H1 (cell line): ENCODE data around the gene ANXA2. TPM values are rescaled to one million over a fixed set of nuclear protein-coding genes. Genes with fewer than 3 reads are reported as not detected.

Experiments used
- CTCF ChIA-PET: fragments of 300-600 bp; sonication (Branson Sonifier 250); formaldehyde crosslinking; loops from one replicate; lab custom pipeline; 2021; ENCODE audit not compliant: partially characterized antibody; lab: Charles Lee
- POLR2A ChIA-PET: fragments of 300-600 bp; sonication (Branson Sonifier 250); formaldehyde crosslinking; loops from one replicate; lab custom pipeline; 2021; ENCODE audit warnings: inconsistent platforms; ENCODE audit not compliant: partially characterized antibody; lab: Charles Lee
- DNase-seq, 2 experiments: peaks; one replicate each; pipeline versions ENCODE4 v3.0.0 to v3.0.0-alpha.2; 2010 to 2022; ENCODE audit warnings: low spot score in 2 of 2, low read depth in 1 of 2, mixed read lengths in 1 of 2
- FAIRE-seq: peaks from 2 replicates; lab custom pipeline; 2011; peaks lifted over from hg19 to GRCh38; lab: Jason Lieb, UNC
- H2AFZ ChIP-seq: 2 replicates; pipeline ENCODE4 v1.8.1; 2012; ENCODE audit warnings: low read length, inconsistent platforms
- H2AK5ac ChIP-seq: 2 replicates; pipeline ENCODE4 v1.6.1; 2013; ENCODE audit warnings: low read depth, low read length
- H2BK120ac ChIP-seq: replicated peaks from 2 replicates; pipeline ENCODE3; 2013; ENCODE audit warnings: low read depth, low read length, inconsistent platforms
- H2BK12ac ChIP-seq: 2 replicates; pipeline ENCODE4 v1.6.1; 2013; ENCODE audit warnings: low read depth, low read length
- H2BK15ac ChIP-seq: 2 replicates; pipeline ENCODE4 v1.6.1; 2013; ENCODE audit warnings: low read length
- H2BK20ac ChIP-seq: 2 replicates; pipeline ENCODE4 v1.6.1; 2013; ENCODE audit warnings: low read length
- H2BK5ac ChIP-seq: 2 replicates; pipeline ENCODE4 v1.6.1; 2013; ENCODE audit warnings: low read depth, low read length
- H3K14ac ChIP-seq: 2 replicates; pipeline ENCODE4 v1.6.1; 2013; ENCODE audit warnings: inconsistent platforms; ENCODE audit not compliant: insufficient read length
- H3K18ac ChIP-seq: 2 replicates; pipeline ENCODE4 v1.6.1; 2013; ENCODE audit warnings: low read length; ENCODE audit errors: extremely low read depth
- H3K23ac ChIP-seq: 2 replicates; pipeline ENCODE4 v1.6.1; 2013; ENCODE audit warnings: inconsistent platforms; ENCODE audit not compliant: insufficient read length
- H3K23me2 ChIP-seq: 2 replicates; pipeline ENCODE4 v1.6.1; 2013; ENCODE audit warnings: low read depth, low read length
- H3K27ac ChIP-seq: 2 replicates; pipeline ENCODE4 v1.6.1; 2011; ENCODE audit warnings: low read depth, low read length, inconsistent platforms
- H3K27me3 ChIP-seq, 4 experiments: replicated peaks in 1 of 4; 1 replicate in 1 of 4; 2 replicates in 3 of 4; pipeline versions ENCODE4 v1.6.1 to v1.8.1; 2011 to 2013; ENCODE audit warnings: low read length in 3 of 4, mild to moderate bottlenecking in 3 of 4, inconsistent platforms in 2 of 4, mixed read lengths in 2 of 4, moderate library complexity in 1 of 4; ENCODE audit not compliant: control insufficient read depth in 3 of 4, insufficient read depth in 3 of 4; ENCODE audit errors: extremely low read depth in 1 of 4
- H3K36me3 ChIP-seq, 4 experiments: 2 replicates each; pipeline versions ENCODE4 v1.6.1 to v1.8.1; 2011 to 2013; ENCODE audit warnings: mild to moderate bottlenecking in 4 of 4, low read length in 3 of 4, moderate library complexity in 2 of 4, control low read depth in 1 of 4, inconsistent platforms in 1 of 4; ENCODE audit not compliant: insufficient read depth in 4 of 4, control insufficient read depth in 2 of 4
- H3K4ac ChIP-seq: replicated peaks from 2 replicates; pipeline ENCODE3; 2013; ENCODE audit warnings: low read length, low read depth, mixed read lengths, inconsistent platforms; ENCODE audit not compliant: insufficient read length
- H3K4me1 ChIP-seq, 4 experiments: replicated peaks in 1 of 4; 1 replicate in 1 of 4; 2 replicates in 3 of 4; pipeline versions ENCODE4 v1.6.1 to v1.8.1; 2011 to 2013; ENCODE audit warnings: low read length in 3 of 4, inconsistent platforms in 2 of 4, mixed read lengths in 1 of 4; ENCODE audit not compliant: insufficient read depth in 4 of 4, control insufficient read depth in 3 of 4
- H3K4me2 ChIP-seq, 2 experiments: 2 replicates each; pipeline versions ENCODE4 v1.6.1 to v1.8.1; 2011 to 2013; ENCODE audit warnings: low read depth in 2 of 2, low read length in 2 of 2, control low read depth in 1 of 2, inconsistent platforms in 1 of 2, mild to moderate bottlenecking in 1 of 2; ENCODE audit not compliant: insufficient read depth in 1 of 2
- H3K4me3 ChIP-seq, 4 experiments: fragments of 200-600, 300-600 bp in 1 of 4; sonication (generic), shearing (Covaris generic), sonication (Bioruptor Twin) in 1 of 4; 2 replicates each; pipeline versions ENCODE4 v1.5.1 to v1.8.1; 2011 to 2016; ENCODE audit warnings: low read length in 4 of 4, low read depth in 3 of 4, control low read depth in 2 of 4, inconsistent platforms in 2 of 4, mild to moderate bottlenecking in 2 of 4, mixed read lengths in 1 of 4, moderate library complexity in 1 of 4; ENCODE audit not compliant: insufficient read depth in 2 of 4; ENCODE audit errors: extremely low read depth in 1 of 4
- H3K56ac ChIP-seq: replicated peaks from 2 replicates; pipeline ENCODE3; 2013; ENCODE audit warnings: low read depth, mild to moderate bottlenecking, mixed read lengths, low read length, inconsistent platforms; ENCODE audit not compliant: insufficient read length
- H3K79me1 ChIP-seq: 2 replicates; pipeline ENCODE4 v1.6.1; 2013; ENCODE audit warnings: low read depth, low read length, control low read depth
- H3K79me2 ChIP-seq, 2 experiments: 2 replicates each; pipeline versions ENCODE4 v1.6.1 to v1.8.1; 2012 to 2013; ENCODE audit warnings: low read length in 2 of 2, mild to moderate bottlenecking in 2 of 2, inconsistent platforms in 1 of 2; ENCODE audit not compliant: insufficient read depth in 2 of 2, control insufficient read depth in 1 of 2
- H3K9ac ChIP-seq, 4 experiments: replicated peaks in 1 of 4; 1 replicate in 1 of 4; 2 replicates in 3 of 4; pipeline versions ENCODE4 v1.6.1 to v1.8.1; 2011 to 2013; ENCODE audit warnings: low read depth in 3 of 4, low read length in 3 of 4, control low read depth in 2 of 4, mild to moderate bottlenecking in 2 of 4, moderate library complexity in 2 of 4, inconsistent platforms in 1 of 4; ENCODE audit errors: extremely low read depth in 1 of 4
- H3K9me3 ChIP-seq, 2 experiments: 2 replicates each; pipeline versions ENCODE4 v1.6.1 to v1.8.1; 2012 to 2013; ENCODE audit warnings: mild to moderate bottlenecking in 2 of 2, moderate library complexity in 2 of 2, control low read depth in 1 of 2, inconsistent platforms in 1 of 2, low read depth in 1 of 2, low read length in 1 of 2, mixed read lengths in 1 of 2; ENCODE audit not compliant: insufficient read depth in 2 of 2
- H4K20me1 ChIP-seq, 2 experiments: replicated peaks in 1 of 2; 2 replicates each; pipeline versions ENCODE3 to v1.8.1; 2011 to 2013; ENCODE audit warnings: inconsistent platforms in 2 of 2, low read length in 2 of 2, mild to moderate bottlenecking in 1 of 2; ENCODE audit not compliant: insufficient read depth in 2 of 2, control insufficient read depth in 1 of 2
- H4K5ac ChIP-seq: 2 replicates; pipeline ENCODE4 v1.6.1; 2013; ENCODE audit warnings: low read length, low read depth, mixed read lengths, inconsistent platforms; ENCODE audit not compliant: insufficient read length
- H4K8ac ChIP-seq: 2 replicates; pipeline ENCODE4 v1.8.0; 2013; ENCODE audit warnings: mild to moderate bottlenecking, moderate library complexity, low read length, inconsistent platforms; ENCODE audit not compliant: insufficient read depth; ENCODE audit errors: extremely low read depth
- H4K91ac ChIP-seq: replicated peaks from 2 replicates; pipeline ENCODE3; 2013; ENCODE audit warnings: low read length, mixed read lengths, inconsistent platforms; ENCODE audit not compliant: insufficient read length
- BACH1 ChIP-seq: IDR thresholded peaks from 2 replicates; pipeline ENCODE4 v1.6.1; 2012; ENCODE audit warnings: low read length, improper control_type of control experiment
- CBX5 ChIP-seq: fragments of 300-800, 300-1000 bp; sonication (generic); IDR thresholded peaks from 2 replicates; pipeline ENCODE4 v1.7.1; 2016; ENCODE audit warnings: antibody characterized with exemption, low read length, low read depth
- CBX8 ChIP-seq: fragments of 300-800, 300-1000 bp; sonication (generic); IDR thresholded peaks from 2 replicates; pipeline ENCODE4 v1.7.1; 2016; ENCODE audit warnings: low read depth, low read length, borderline replicate concordance
- JUN ChIP-seq: IDR thresholded peaks from 2 replicates; pipeline ENCODE4 v1.6.1; 2011; ENCODE audit warnings: low read depth, mild to moderate bottlenecking, improper control_type of control experiment, low read length
- KDM4A ChIP-seq: IDR thresholded peaks from one replicate; pipeline ENCODE4 v1.7.1; 2012; ENCODE audit warnings: low read depth, mild to moderate bottlenecking, moderate library complexity, low read length, inconsistent platforms; ENCODE audit not compliant: severe bottlenecking
- RFX5 ChIP-seq: IDR thresholded peaks from 2 replicates; pipeline ENCODE4 v1.6.1; 2011; ENCODE audit warnings: low read depth, low read length, improper control_type of control experiment, borderline replicate concordance
- SP4 ChIP-seq: IDR thresholded peaks from 2 replicates; pipeline ENCODE4 v1.6.1; 2012; ENCODE audit warnings: low read length, inconsistent platforms
- WGBS, 2 experiments: shearing (Covaris generic) in 1 of 2; methylation state at CpG; one replicate each; pipeline versions ENCODE4 v1.1.6 to v1.1.7; 2013 to 2015; ENCODE audit warnings: low lambda C conversion rate in 2 of 2, mixed read lengths in 2 of 2, inconsistent platforms in 1 of 2, low coverage in 1 of 2, missing lambda C conversion rate in 1 of 2; ENCODE audit not compliant: insufficient replicate concordance in 2 of 2, insufficient coverage in 1 of 2, insufficient read length in 1 of 2; ENCODE audit errors: extremely low coverage in 1 of 2, missing lambda C conversion rate in 1 of 2; 5-methylcytosine and 5-hydroxymethylcytosine counted together
- polyA plus RNA-seq, 7 experiments: library from polyadenylated mRNA; depleted of rRNA in 3 of 7; stranded (reverse) in 5 of 7; unstranded in 2 of 7; fragments of >200 nt in 5 of 7; fragments of 200-250 nt in 2 of 7; gene quantifications; 1 replicate in 5 of 7; 2 replicates in 1 of 7; 4 replicates in 1 of 7; pipeline versions ENCODE4 v1.2.1 to v1.2.3, GENCODE V29; 2011 to 2013; ENCODE audit warnings: missing spikeins in 2 of 7, mixed read lengths in 2 of 7
- total RNA-seq: library from RNA; stranded (reverse); fragmentation: NEBNext Ultra II Directional; extraction: Animal tissue kit (Norgen Biotek cat#: 25700); gene quantifications from 2 replicates; pipeline ENCODE4 v1.2.1, GENCODE V29; 2021
- TF ChIP-seq, protein P1 (sequence below): IDR thresholded peaks from 2 replicates; pipeline ENCODE4 v1.6.1; 2012; ENCODE audit warnings: low read length, inconsistent platforms

ANXA2 gene
- total and polyA plus RNA-seq, 2 of the 8 experiments (the other 6 are each of a cell fraction or from before 2014, with no cell fraction given), result 178 to 217 TPM

DNA sequence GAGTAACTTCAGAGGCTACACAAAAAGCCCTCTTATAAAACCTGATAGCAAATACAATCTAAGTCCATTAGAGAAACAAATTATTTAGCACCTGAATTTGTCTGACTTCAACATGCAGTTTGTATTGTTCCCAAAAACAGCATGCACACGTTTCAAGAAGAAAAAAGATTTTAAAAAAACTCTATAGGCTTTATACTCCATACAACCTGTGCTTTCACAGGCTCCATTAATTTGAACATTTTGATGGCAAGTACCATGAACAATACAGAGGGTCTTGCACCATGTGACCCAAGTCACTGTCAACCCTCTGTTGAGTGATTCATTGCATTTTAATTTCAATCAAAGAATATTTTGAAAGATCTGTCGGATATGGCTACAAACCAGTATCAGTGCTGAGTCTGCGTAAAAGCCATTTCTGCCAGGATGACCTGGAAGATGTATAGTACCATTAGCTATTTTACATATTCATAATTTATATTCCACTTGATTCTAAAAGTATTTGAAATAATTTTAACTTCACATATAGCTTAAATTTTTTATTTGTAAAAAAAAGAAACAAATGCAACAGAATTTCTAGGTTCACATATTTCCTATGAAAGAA lies 13.2 kb downstream of the ANXA2 start:
- Histone ChIP-seq H3K9ac (no peak overlapping the region), H3K27me3 (no peaks in the 10 kb centered on the region), H3K79me2 (peaks cover 0 to 20% of the 10 kb centered on the region in 2 experiments; a peak in 2 of 4 replicates), H3K56ac (no peak overlapping the region), H2BK15ac (no peak overlapping the region), H4K91ac (no peak overlapping the region), H3K27ac (no peak overlapping the region), H3K79me1 (no peaks in the 10 kb centered on the region), H3K9me3 (no peaks in the 10 kb centered on the region), H2BK5ac (no peak overlapping the region), H3K18ac (no peak overlapping the region), H2AFZ (no peak overlapping the region), H3K23me2 (no peaks in the 10 kb centered on the region)
- no peak for DNase-seq
- no peak for TF ChIP-seq KDM4A
- no peak for TF ChIP-seq JUN
- no peak for TF ChIP-seq CBX5
- TF ChIP-seq BACH1, result no peak
- no peak for TF ChIP-seq RFX5
- TF ChIP-seq, protein P1, sequence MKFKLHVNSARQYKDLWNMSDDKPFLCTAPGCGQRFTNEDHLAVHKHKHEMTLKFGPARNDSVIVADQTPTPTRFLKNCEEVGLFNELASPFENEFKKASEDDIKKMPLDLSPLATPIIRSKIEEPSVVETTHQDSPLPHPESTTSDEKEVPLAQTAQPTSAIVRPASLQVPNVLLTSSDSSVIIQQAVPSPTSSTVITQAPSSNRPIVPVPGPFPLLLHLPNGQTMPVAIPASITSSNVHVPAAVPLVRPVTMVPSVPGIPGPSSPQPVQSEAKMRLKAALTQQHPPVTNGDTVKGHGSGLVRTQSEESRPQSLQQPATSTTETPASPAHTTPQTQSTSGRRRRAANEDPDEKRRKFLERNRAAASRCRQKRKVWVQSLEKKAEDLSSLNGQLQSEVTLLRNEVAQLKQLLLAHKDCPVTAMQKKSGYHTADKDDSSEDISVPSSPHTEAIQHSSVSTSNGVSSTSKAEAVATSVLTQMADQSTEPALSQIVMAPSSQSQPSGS, result no peak
- TF ChIP-seq CBX8, result no peak
- no peak for TF ChIP-seq SP4
- TF ChIP-seq, all 59 proteins: peak for 0
- Histone ChIP-seq H3K4me2 (no peak overlapping the region), H2BK12ac (no peak overlapping the region), H4K20me1 (peaks cover 0 to 3% of the 10 kb centered on the region in 2 experiments), H3K23ac (no peak overlapping the region), H3K4ac (no peak overlapping the region), H4K5ac (no peak overlapping the region), H3K4me1 (no peaks in the 10 kb centered on the region; a peak in 1 of 7 replicates), H2AK5ac (no peak overlapping the region), H3K36me3 (peaks cover 0 to 14% (median 2%) of the 10 kb centered on the region in 4 experiments; a peak in 5 of 8 replicates), H3K14ac (no peak overlapping the region), H4K8ac (no peak overlapping the region), H2BK120ac (no peak overlapping the region), H2BK20ac (no peak overlapping the region), H3K4me3 (no peak overlapping the region)
- ChIA-PET CTCF (interaction anchor here (0.7 to 1.3 kb wide), 3 partner anchors 21 to 137 kb away, joined by 3 read pairs; no protein-coding TSS in a partner anchor), POLR2A (interaction anchor here (1.0 kb wide), 1 partner anchor 13 kb away, joined by 3 read pairs; the partner anchor contains the start of gene ANXA2)
- WGBS, 2 experiments, result 95% methylated on average over 3 of the region's 3 CpGs; no CpG with 5 or more reads in 1 of the 2 experiments
- FAIRE-seq, result no peak
